ENCODE data around the gene PSMD1.
"Not testable (repeated sequence)": the region's sequence is repeated elsewhere in the genome, so short reads cannot be mapped to it uniquely, and the experiment has no call there.

PSMD1 gene

DNA sequence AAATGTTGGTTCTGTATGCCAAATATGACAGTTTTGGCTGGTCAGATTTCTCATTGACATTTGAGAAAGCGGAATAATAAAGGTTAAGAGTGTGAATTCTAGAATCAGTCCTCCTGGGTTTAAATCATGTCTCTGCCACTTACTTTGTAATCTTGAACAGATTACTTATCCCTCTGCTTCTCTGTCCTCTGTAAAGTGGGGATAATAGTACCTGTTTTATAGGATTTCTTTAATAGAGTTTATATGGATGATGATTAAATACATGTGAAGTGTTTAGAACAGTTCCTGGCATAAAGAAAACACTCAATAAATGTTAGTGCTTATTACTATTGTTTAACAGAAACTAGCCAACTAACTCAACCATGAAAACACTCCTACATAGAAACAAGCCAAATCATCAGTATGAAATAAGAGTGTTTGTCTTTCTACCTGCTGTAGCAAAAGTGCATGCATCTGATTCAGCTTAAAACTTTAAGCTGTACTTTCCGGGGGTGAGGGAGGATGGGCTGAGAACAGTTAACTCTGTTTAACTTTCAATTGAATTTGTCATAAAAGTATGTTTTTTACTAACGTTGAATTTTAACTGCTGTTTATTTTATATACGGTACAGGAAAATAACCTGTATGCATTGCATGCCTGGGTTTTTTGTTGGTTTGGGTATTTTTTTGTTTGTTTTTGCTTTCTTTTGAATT lies 61.4 kb downstream of the PSMD1 start:
- DNase-seq = no peak

- no peak for DNase-seq
These were observed 61.9 kb downstream of the PSMD1 start for GRCh38 chr2:231118614-231118942.

- DNase-seq = no peak
These were observed 66.8 kb downstream of the PSMD1 start for GRCh38 chr2:231123362-231123898.

GRCh38 chr2:231124838-231125568 lies 68.3 kb downstream of the PSMD1 start, which contains the start of gene HTR2B:
Gene HTR2B, minus strand, starts transcription at chr2:231125042. Its CDS starts 1,278 bp downstream, at chr2:231123764.
- DNase-seq = no peak

- DNase-seq = no peak
These were observed 69.5 kb downstream of the PSMD1 start for GRCh38 chr2:231126123-231126522.

- no peak for DNase-seq
These were observed 70.8 kb downstream of the PSMD1 start for GRCh38 chr2:231127480-231127879.

DNA sequence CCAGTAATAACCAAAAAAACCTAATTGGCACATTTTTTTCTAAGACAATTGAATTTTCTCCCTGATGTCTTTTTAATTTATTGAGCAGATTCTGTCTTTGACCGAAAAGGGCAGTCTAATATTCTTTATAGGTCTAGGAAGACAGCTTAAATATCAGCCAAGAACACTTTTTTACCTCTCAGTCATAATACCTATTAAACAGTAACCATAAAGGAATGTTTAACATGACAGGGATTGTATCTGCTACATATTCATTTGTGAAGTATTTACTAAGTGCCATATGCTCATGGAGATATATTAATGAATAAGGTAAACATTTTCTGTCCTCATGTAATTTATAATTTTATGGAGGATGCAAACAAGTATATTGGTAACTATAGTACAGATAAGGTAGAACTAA lies 71.3 kb downstream of the PSMD1 start:
- DNase-seq = no peak

- no peak for DNase-seq
These were observed 71.9 kb downstream of the PSMD1 start for GRCh38 chr2:231128541-231128940.

DNA sequence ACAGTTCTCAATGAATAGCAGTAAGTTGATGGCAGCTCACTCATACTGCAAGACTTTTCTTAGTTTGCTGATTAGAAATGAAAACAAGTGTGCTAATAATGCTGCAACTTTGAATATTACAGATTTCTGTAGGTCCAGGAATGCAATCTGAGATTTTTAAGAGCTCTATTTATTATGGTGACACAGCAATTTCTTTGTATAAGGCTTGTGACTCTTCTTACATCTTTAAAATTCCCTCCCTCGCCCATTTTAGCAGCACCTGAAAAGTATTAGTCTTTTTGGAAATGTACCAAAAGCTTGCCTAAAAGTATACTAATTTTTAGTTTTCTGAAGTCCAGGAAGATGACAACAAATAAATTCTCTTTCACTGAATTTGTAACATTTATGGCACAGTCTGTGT lies 72.5 kb downstream of the PSMD1 start:
- no peak for DNase-seq

- DNase-seq = no peak
These were observed 73.8 kb downstream of the PSMD1 start for GRCh38 chr2:231130336-231131056.

GRCh38 chr2:231132129-231132528 lies 75.5 kb downstream of the PSMD1 start:
- DNase-seq = no peak

- no peak for DNase-seq
These were observed 76.9 kb downstream of the PSMD1 start for GRCh38 chr2:231133365-231134099.

- no peak for DNase-seq
These were observed 78.4 kb downstream of the PSMD1 start for GRCh38 chr2:231134910-231135655.

DNA sequence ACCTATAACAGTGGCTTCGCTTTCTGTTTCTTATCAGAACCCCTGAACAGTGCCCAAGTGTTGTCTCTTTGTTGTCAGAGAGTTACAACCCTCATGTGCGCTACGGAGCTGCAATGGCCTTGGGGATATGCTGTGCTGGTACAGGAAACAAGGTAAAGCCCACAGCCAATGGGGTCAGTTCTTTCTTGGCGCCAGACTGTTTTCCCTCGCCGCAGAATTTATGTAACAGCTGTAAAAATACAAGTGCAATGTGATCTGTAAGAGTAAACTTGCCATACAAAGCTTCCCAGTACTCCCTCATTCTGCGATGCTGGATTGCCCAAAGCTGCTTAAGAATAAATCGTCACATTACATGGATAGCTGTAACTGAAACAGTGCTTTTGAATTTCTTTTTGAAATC lies 82.0 kb downstream of the PSMD1 start:
- DNase-seq = no peak

GRCh38 chr2:231139796-231140195 lies 83.1 kb downstream of the PSMD1 start:
- DNase-seq = no peak

- DNase-seq = not testable (repeated sequence)
These were observed 84.1 kb downstream of the PSMD1 start for GRCh38 chr2:231140808-231141207.

DNA sequence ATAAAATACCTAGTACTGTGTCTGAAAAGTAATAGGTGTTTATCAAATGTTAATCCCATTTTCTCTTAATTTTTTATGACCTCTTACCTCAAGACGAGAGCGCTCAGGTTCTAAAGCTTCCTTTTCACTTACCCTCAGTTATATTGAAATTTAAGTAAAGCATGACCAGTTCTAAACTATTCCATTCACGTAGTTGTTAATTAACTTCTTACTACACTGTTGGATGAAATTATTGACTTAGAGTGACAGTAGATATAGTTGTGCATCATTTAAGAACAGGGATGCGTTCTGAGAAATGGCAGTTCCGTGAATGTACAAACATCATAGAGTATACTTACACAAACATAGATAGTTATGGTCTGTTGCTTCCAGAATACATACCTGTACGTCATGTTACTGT lies 88.2 kb downstream of the PSMD1 start:
- no peak for DNase-seq

DNA sequence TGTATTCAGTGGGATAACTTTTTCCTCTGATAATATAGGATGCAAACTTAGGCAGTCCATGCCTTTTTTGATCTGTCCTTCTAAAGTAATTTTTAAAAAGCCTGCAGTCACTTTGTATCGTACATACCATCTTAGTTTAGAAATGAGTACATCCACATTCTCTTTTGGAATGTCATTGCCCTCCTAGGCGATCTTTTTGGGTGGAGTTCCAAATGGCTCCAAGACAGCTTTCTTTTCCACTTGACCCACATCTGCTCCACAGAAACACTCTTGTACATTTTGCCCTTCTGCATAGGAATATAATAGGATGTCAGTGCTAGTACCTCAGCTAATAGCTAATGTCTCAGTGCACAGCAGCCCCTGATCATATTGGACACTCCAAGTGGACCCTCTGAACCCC lies 90.0 kb downstream of the PSMD1 start:
- DNase-seq = no peak

- no peak for DNase-seq
These were observed 96.3 kb downstream of the PSMD1 start for GRCh38 chr2:231152800-231153557.

GRCh38 chr2:231159306-231159705 lies 102.6 kb downstream of the PSMD1 start:
- DNase-seq = no peak

DNA sequence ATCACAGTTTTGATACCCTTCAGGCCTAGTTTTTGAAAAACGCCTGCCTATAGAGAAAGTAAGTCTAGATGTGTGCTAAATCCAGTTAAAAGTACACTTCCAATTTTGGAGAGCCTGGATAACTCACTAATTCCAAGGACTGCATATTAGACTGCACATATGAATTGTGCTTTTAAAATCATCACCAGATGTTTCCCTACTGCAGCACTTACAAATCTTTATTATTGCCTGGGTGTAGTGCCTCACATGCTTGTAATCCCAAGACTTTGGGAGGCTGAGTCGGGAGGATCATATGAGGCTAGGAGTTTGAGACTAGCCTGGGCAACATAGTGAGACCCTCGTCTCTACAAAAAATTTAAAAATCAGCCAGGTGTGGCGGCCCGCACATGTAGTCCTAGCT lies 104.0 kb downstream of the PSMD1 start:
- no peak for DNase-seq
